ENCODE measurements around the gene SERPINA3. TPM values are rescaled to one million over a fixed set of nuclear protein-coding genes. Genes with fewer than 3 reads are reported as not detected.
"Not testable (repeated sequence)": the region's sequence is repeated elsewhere in the genome, so short reads cannot be mapped to it uniquely, and the experiment has no call there.

The SERPINA3 gene
- total and polyA plus RNA-seq, 2 of the 8 experiments (the other 6 are each of a cell fraction or from before 2014, with no cell fraction given), result not detected

DNA sequence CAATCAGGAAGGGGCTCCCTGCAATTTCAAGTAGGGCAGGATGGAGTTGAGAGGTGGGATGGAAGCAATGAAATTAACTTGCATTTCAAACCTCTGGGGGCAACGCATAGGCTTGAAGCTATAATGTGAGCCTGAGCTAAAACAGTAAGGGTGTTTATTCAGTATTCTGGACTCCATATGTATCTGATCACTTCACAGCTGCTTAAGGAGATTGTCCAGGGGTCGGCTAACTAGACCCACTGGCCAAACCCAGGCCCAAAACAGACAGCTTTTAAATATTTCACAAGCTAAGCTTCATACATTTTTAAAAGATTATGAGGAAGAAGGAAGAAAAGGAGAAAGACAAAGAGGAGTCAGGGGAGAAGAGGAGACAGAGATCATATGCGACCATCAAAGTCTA lies 6.8 kb upstream of the SERPINA3 start:
- no peak overlapping the region for H4K5ac ChIP-seq (ENCODE audit: insufficient read length, low read depth, low read length)

DNA sequence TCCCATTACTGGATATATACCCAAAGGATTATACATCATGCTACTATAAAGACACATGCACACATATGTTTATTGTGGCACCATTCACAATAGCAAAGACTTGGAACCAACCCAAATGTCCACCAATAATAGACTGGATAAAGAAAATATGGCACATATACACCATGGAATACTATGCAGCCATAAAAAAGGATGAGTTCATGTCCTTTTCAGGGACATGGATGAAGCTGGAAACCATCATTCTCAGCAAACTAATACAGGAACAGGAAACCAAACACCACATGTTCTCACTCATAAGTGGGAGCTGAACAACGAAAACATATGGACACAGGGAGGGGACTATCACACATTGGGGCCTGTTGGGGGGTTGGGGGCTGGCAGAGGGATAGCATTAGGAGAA lies 3.2 kb upstream of the SERPINA3 start:
- H2BK5ac ChIP-seq (ENCODE audit: low read depth, low read length); H4K91ac ChIP-seq (replicated peaks; ENCODE audit: insufficient read length, low read length); H3K4me3 ChIP-seq (ENCODE audit: extremely low read depth in 1 of 4, insufficient read depth in 2 of 4, low read depth in 3 of 4, low read length in 4 of 4); H4K20me1 ChIP-seq (replicated peaks in 1 of 2; ENCODE audit: control insufficient read depth in 1 of 2, insufficient read depth in 2 of 2, low read length in 2 of 2); H3K36me3 ChIP-seq (ENCODE audit: control insufficient read depth in 2 of 4, insufficient read depth in 4 of 4, low read length in 3 of 4); H3K79me2 ChIP-seq (ENCODE audit: control insufficient read depth in 1 of 2, insufficient read depth in 2 of 2, low read length in 2 of 2); H2BK120ac ChIP-seq (replicated peaks; ENCODE audit: low read depth, low read length); H3K23me2 ChIP-seq (ENCODE audit: low read depth, low read length); H3K56ac ChIP-seq (replicated peaks; ENCODE audit: insufficient read length, low read depth, low read length); H3K27ac ChIP-seq (ENCODE audit: low read depth, low read length); H4K5ac ChIP-seq (ENCODE audit: insufficient read length, low read depth, low read length); H3K27me3 ChIP-seq (replicated peaks in 1 of 4; ENCODE audit: control insufficient read depth in 3 of 4, extremely low read depth in 1 of 4, insufficient read depth in 3 of 4, low read length in 3 of 4); H4K8ac ChIP-seq (ENCODE audit: extremely low read depth, insufficient read depth, low read length); H3K4me1 ChIP-seq (replicated peaks in 1 of 4; ENCODE audit: control insufficient read depth in 3 of 4, insufficient read depth in 4 of 4, low read length in 3 of 4); H3K23ac ChIP-seq (ENCODE audit: insufficient read length); H3K9me3 ChIP-seq (ENCODE audit: insufficient read depth in 2 of 2, low read depth in 1 of 2, low read length in 1 of 2); DNase-seq (ENCODE audit: low read depth in 1 of 2, low spot score in 2 of 2); H3K14ac ChIP-seq (ENCODE audit: insufficient read length); POLR2A ChIA-PET (ENCODE audit: partially characterized antibody); H2BK15ac ChIP-seq (ENCODE audit: low read length); H3K9ac ChIP-seq (replicated peaks in 1 of 4; ENCODE audit: extremely low read depth in 1 of 4, low read depth in 3 of 4, low read length in 3 of 4); H2AK5ac ChIP-seq (ENCODE audit: low read depth, low read length); H3K18ac ChIP-seq (ENCODE audit: extremely low read depth, low read length); H2AFZ ChIP-seq (ENCODE audit: low read length); H3K4me2 ChIP-seq (ENCODE audit: insufficient read depth in 1 of 2, low read depth in 2 of 2, low read length in 2 of 2); H3K79me1 ChIP-seq (ENCODE audit: low read depth, low read length); H2BK20ac ChIP-seq (ENCODE audit: low read length); H2BK12ac ChIP-seq (ENCODE audit: low read depth, low read length); FAIRE-seq; H3K4ac ChIP-seq (replicated peaks; ENCODE audit: insufficient read length, low read depth, low read length): not testable (repeated sequence)
- CTCF ChIA-PET (ENCODE audit: partially characterized antibody), result interaction anchor here (1.1 kb wide), 1 partner anchor 123 kb away, joined by 3 read pairs; no protein-coding TSS in a partner anchor
- 91% methylated on average over 1 of the region's 1 CpG; no CpG with 5 or more reads in 1 of the 2 experiments for WGBS, 2 experiments (ENCODE audit: extremely low coverage in 1 of 2, insufficient coverage in 1 of 2, insufficient read length in 1 of 2, insufficient replicate concordance in 2 of 2, low coverage in 1 of 2, low lambda C conversion rate in 2 of 2, missing lambda C conversion rate in 1 of 2)

More for the DNA sequence above, 6.8 kb upstream of the SERPINA3 start:
- Histone ChIP-seq H3K36me3 (ENCODE audit: control insufficient read depth in 2 of 4, insufficient read depth in 4 of 4, low read length in 3 of 4) (no peaks in the 10 kb centered on the region), H3K79me1 (ENCODE audit: low read depth, low read length) (no peaks in the 10 kb centered on the region), H2BK12ac (ENCODE audit: low read depth, low read length) (no peak overlapping the region), H4K8ac (ENCODE audit: extremely low read depth, insufficient read depth, low read length) (no peak overlapping the region), H2BK120ac (replicated peaks; ENCODE audit: low read depth, low read length) (no peak overlapping the region), H2BK5ac (ENCODE audit: low read depth, low read length) (no peak overlapping the region), H2AFZ (ENCODE audit: low read length) (no peak overlapping the region), H2BK15ac (ENCODE audit: low read length) (no peak overlapping the region), H3K79me2 (ENCODE audit: control insufficient read depth in 1 of 2, insufficient read depth in 2 of 2, low read length in 2 of 2) (no peaks in the 10 kb centered on the region), H4K20me1 (replicated peaks in 1 of 2; ENCODE audit: control insufficient read depth in 1 of 2, insufficient read depth in 2 of 2, low read length in 2 of 2) (no peaks in the 10 kb centered on the region), H3K18ac (ENCODE audit: extremely low read depth, low read length) (no peak overlapping the region), H3K4me1 (replicated peaks in 1 of 4; ENCODE audit: control insufficient read depth in 3 of 4, insufficient read depth in 4 of 4, low read length in 3 of 4) (no peaks in the 10 kb centered on the region), H2BK20ac (ENCODE audit: low read length) (no peak overlapping the region), H3K9me3 (ENCODE audit: insufficient read depth in 2 of 2, low read depth in 1 of 2, low read length in 1 of 2) (no peaks in the 10 kb centered on the region), H3K14ac (ENCODE audit: insufficient read length) (no peak overlapping the region), H3K4ac (replicated peaks; ENCODE audit: insufficient read length, low read depth, low read length) (no peak overlapping the region), H3K23me2 (ENCODE audit: low read depth, low read length) (no peaks in the 10 kb centered on the region; the same call in 1 of the 2 replicates), H3K9ac (replicated peaks in 1 of 4; ENCODE audit: extremely low read depth in 1 of 4, low read depth in 3 of 4, low read length in 3 of 4) (no peak overlapping the region), H3K4me2 (ENCODE audit: insufficient read depth in 1 of 2, low read depth in 2 of 2, low read length in 2 of 2) (no peak overlapping the region), H2AK5ac (ENCODE audit: low read depth, low read length) (no peak overlapping the region), H3K4me3 (ENCODE audit: extremely low read depth in 1 of 4, insufficient read depth in 2 of 4, low read depth in 3 of 4, low read length in 4 of 4) (no peak overlapping the region), H3K27me3 (replicated peaks in 1 of 4; ENCODE audit: control insufficient read depth in 3 of 4, extremely low read depth in 1 of 4, insufficient read depth in 3 of 4, low read length in 3 of 4) (no peaks in the 10 kb centered on the region), H4K91ac (replicated peaks; ENCODE audit: insufficient read length, low read length) (no peak overlapping the region), H3K56ac (replicated peaks; ENCODE audit: insufficient read length, low read depth, low read length) (no peak overlapping the region), H3K23ac (ENCODE audit: insufficient read length) (no peak overlapping the region), H3K27ac (ENCODE audit: low read depth, low read length) (no peak overlapping the region)
- no peak for FAIRE-seq
- POLR2A ChIA-PET (ENCODE audit: partially characterized antibody), result no interaction called here
- no peak for TF ChIP-seq SP1 (IDR thresholded peaks at IDR 0.05; ENCODE audit: low read depth, low read length)
- DNase-seq (ENCODE audit: low read depth in 1 of 2, low spot score in 2 of 2), result no peak
- CTCF ChIA-PET (ENCODE audit: partially characterized antibody), result interaction anchor here (0.5 kb wide), 1 partner anchor 176 kb away, joined by 4 read pairs; no protein-coding TSS in a partner anchor
- WGBS, 2 experiments (ENCODE audit: extremely low coverage in 1 of 2, insufficient coverage in 1 of 2, insufficient read length in 1 of 2, insufficient replicate concordance in 2 of 2, low coverage in 1 of 2, low lambda C conversion rate in 2 of 2, missing lambda C conversion rate in 1 of 2), result 96% methylated on average over 3 of the region's 3 CpGs; no CpG with 5 or more reads in 1 of the 2 experiments
